T-helper 2 cell treated with Interferon-gamma antibody and Interleukin-4, amounts not matched to agents 5 μg/mL and 100 μg/mL, for 36 hours (primary cell): Measurements from ENCODE around the gene DUSP22.

Experiments used
- DNase-seq: peaks from one replicate; pipeline ENCODE4 v3.0.0; 2021; ENCODE audit warnings: low spot score
- H3K27ac Mint-ChIP-seq: one replicate; pipeline ENCODE4 v1.8.0; 2021; ENCODE audit warnings: mild to moderate bottlenecking, mixed read lengths
- H3K27me3 Mint-ChIP-seq: one replicate; pipeline ENCODE4 v1.8.0; 2021; ENCODE audit warnings: low read depth, mixed read lengths
- H3K36me3 Mint-ChIP-seq: one replicate; pipeline ENCODE4 v1.8.0; 2021; ENCODE audit warnings: low read depth, mixed read lengths
- H3K4me1 Mint-ChIP-seq: one replicate; pipeline ENCODE4 v1.8.0; 2021; ENCODE audit warnings: low read depth, mixed read lengths
- H3K4me3 Mint-ChIP-seq: one replicate; pipeline ENCODE4 v1.8.0; 2022; ENCODE audit warnings: mild to moderate bottlenecking, moderate library complexity, mixed read lengths
- H3K9me3 Mint-ChIP-seq: one replicate; pipeline ENCODE4 v1.8.0; 2021; ENCODE audit warnings: mixed read lengths

Gene DUSP22

DNA sequence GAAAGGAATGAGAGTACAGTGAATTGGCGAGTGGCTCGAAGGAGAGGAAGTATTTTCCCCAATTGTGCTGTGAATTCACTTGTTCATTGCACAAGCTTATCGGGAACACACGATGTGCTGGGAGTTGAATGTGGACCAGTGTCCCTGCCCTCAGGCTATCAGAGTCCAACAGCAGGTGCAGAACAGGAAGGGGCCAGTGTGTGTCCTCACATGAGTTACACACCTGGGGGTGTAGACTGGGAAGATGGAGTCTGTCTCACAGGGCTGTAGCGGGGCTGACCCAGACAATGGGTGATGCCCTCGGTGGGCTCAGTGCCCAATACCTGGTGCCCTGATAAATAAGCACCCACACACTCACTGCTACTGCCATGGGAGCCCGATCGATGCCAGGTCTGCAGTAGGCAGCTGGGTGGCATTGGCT, 14.4 kb downstream of the DUSP22 start:
- no peak overlapping the region for H3K27ac Mint-ChIP-seq
- no peaks in the 10 kb centered on the region for H3K27me3 Mint-ChIP-seq
- H3K9me3 Mint-ChIP-seq = no peaks in the 10 kb centered on the region
- H3K36me3 Mint-ChIP-seq = peaks cover 14% of the 10 kb centered on the region
- DNase-seq = no peak
- H3K4me1 Mint-ChIP-seq = peaks cover 1% of the 10 kb centered on the region
- H3K4me3 Mint-ChIP-seq = no peak overlapping the region

DNA sequence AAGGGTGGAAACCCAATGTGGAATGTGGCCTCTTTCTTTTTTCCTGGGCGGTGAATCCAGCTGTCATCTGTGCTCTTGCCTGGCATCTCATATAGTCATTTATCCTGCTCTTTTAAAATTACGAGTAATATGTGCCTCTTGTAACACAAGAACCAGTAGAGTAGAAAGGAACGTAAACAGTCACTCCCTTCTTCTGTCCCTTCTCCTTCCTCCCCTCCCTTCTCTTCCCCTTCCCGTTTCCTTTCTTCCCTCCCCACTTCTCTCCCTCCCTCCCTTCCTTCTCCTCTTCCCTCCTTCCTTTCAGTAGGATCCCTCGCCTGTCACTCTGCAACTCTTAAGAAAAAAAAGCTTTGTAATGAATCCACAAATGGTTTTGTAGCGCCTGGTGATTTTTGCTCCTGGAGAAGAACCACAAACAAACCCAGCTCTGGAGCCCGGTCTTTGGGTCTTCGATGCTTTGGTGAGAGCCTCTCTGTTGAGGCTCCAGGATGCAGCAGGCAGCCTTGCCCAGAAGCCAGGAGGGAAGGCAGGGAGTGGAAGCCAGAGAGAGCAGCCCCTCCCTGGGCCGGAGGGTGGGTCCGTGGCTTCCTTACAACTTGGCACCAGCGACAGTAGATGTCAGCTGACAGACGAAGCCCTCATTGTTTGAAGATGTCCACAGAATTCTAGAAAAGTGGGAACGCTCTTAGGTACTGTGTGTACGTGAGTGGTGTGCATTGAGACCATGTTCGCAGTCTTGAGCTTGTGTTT, 15.0 kb downstream of the DUSP22 start:
- no peak for DNase-seq
- Mint-ChIP-seq H3K27me3 (no peaks in the 10 kb centered on the region), H3K36me3 (peaks cover 20% of the 10 kb centered on the region), H3K9me3 (no peaks in the 10 kb centered on the region), H3K4me1 (peaks cover 6% of the 10 kb centered on the region), H3K27ac (no peak overlapping the region), H3K4me3 (no peak overlapping the region)

DNA sequence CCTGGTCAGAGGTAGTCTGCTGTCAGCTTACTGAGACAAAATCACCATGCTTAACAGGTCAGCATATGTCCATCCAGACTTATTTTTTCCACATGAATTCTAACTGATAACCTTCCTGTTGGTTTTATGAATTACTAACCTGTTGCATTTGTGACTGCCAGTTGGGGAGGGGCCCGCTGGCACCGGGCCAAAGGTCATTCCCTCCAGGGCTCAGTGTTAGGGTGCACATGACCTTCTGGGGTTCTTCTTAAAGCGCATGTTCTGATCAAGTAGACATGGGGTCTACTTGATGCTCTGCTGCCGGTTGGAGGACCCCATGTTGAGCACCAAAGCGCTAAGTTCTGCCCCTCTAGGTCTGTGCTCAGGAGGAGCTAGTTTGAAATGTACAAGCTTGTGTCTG, 15.6 kb downstream of the DUSP22 start:
- no peak for DNase-seq
- no peaks in the 10 kb centered on the region for H3K27me3 Mint-ChIP-seq
- H3K27ac Mint-ChIP-seq = no peak overlapping the region
- peaks cover 20% of the 10 kb centered on the region for H3K36me3 Mint-ChIP-seq
- H3K9me3 Mint-ChIP-seq = no peaks in the 10 kb centered on the region
- H3K4me3 Mint-ChIP-seq = no peak overlapping the region
- H3K4me1 Mint-ChIP-seq = peaks cover 11% of the 10 kb centered on the region

DNA sequence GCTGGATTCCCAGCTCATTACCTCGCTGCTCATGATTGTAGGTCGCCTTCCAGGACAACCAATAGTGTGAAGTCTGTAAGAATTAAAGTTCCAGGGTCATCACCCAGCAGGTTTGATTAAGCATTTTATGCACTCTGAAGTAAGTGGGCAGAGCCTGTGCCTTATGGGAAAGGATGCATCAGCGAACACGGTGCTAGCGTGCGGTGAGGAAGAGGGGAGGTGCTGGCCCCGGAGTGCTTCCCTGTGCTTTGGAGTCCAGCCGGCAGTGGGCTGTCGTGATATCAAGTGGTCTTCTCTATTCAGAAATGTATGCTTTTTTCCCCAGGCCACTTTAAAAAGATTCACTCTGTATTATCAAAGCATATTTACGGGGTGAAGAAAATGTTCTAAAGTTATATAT, 16.0 kb downstream of the DUSP22 start:
- Mint-ChIP-seq H3K4me1 (peaks cover 15% of the 10 kb centered on the region), H3K9me3 (no peaks in the 10 kb centered on the region), H3K36me3 (peaks cover 20% of the 10 kb centered on the region), H3K27ac (no peak overlapping the region), H3K27me3 (no peaks in the 10 kb centered on the region), H3K4me3 (no peak overlapping the region)
- no peak for DNase-seq

DNA sequence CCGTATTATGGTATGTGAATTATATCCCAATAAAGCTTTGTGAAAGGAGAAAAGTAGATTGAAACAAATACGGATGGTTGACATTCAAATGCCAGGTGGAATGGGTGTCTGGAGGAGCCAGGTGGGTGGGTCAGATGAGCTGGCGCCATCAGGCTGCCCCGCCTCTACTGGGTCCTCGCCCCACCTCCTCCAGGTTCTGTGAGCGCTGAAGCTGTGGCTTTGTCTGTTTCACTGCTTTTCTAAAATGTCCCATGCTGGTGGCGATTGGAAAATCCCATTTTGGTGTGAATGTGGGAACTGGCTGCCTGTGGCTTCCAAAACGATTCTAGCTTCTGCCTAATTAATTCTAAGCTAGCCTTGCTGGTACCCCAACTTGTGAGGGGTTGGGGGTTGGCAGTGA, 16.5 kb downstream of the DUSP22 start:
- no peaks in the 10 kb centered on the region for H3K9me3 Mint-ChIP-seq
- H3K4me1 Mint-ChIP-seq = peaks cover 16% of the 10 kb centered on the region
- H3K4me3 Mint-ChIP-seq = no peak overlapping the region

DNA sequence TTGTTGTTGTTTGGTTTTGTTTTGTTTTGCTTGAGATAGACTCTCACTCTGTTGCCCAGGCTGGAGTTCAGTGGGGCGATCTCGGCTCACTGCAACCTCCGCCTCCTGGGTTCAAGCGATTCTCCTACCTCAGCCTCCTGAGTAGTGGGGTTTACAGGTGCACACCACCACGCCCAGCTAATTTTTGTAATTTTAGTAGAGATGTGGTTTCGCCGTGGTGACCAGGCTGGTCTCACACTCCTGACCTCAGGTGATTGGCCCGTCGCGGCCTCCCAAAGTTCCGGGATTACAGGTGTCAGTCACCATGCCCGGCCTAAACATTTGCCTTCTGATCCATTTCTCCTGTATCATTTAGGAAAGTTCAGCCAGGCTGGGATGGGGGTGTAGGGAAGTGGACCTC, 17.7 kb downstream of the DUSP22 start:
- no peak for DNase-seq
- no peaks in the 10 kb centered on the region for H3K27me3 Mint-ChIP-seq
- peaks cover 13% of the 10 kb centered on the region for H3K36me3 Mint-ChIP-seq
- no peaks in the 10 kb centered on the region for H3K9me3 Mint-ChIP-seq
- no peak overlapping the region for H3K4me3 Mint-ChIP-seq
- peaks cover 16% of the 10 kb centered on the region for H3K4me1 Mint-ChIP-seq
- H3K27ac Mint-ChIP-seq = no peak overlapping the region

More for the DNA sequence above, 16.5 kb downstream of the DUSP22 start:
- no peak for DNase-seq
- Mint-ChIP-seq H3K27ac (no peak overlapping the region), H3K27me3 (no peaks in the 10 kb centered on the region), H3K36me3 (peaks cover 20% of the 10 kb centered on the region)

DNA sequence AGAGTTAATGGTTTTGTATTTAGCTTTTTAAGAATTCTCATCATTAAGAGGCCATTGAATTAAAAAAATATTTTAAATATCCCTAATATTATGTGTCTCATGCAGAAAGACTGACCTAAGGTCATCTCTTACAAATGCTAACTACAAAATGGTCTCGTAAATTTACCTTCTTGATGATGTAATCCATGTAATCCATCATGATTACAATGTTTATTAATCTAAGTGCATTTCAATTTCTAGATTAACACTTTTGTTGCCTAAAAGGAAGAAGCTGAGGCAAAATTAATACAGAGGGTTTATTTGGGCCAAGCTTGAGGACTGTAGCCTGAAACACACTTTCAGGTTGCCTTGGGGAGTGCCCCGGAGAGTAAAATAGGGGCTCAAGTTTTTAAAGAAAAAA, 18.4 kb downstream of the DUSP22 start:
- no peaks in the 10 kb centered on the region for H3K9me3 Mint-ChIP-seq
- no peaks in the 10 kb centered on the region for H3K27me3 Mint-ChIP-seq
- no peak overlapping the region for H3K4me3 Mint-ChIP-seq
- H3K27ac Mint-ChIP-seq = no peak overlapping the region
- peaks cover 19% of the 10 kb centered on the region for H3K4me1 Mint-ChIP-seq
- no peak for DNase-seq
- peaks cover 13% of the 10 kb centered on the region for H3K36me3 Mint-ChIP-seq

DNA sequence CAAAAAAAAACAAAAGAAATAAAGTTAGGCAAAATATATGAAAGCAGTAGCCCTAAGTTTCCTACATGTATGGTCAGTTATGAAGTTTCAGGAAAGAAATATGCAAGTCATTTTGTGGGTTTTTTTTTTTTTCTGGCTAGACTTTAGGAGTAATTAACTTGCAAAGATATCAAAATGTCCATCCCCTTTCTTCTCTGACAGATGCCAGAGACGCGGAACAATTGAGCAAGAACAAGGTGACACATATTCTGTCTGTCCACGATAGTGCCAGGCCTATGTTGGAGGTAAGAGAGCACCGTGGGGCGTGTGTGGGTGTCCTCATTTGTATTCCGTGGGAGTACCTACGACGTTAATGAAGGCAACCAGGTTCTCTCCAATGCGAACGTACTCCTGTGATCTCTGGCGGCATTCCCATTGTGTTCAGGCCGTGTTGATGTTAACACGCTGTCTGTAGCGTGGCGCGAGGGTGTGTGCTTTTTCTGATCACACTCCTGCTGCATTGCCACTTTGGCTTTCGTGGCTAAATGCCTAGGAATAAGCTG, 19.5 kb downstream of the DUSP22 start:
- H3K4me3 Mint-ChIP-seq = no peak overlapping the region
- peaks cover 23% of the 10 kb centered on the region for H3K4me1 Mint-ChIP-seq
- DNase-seq = no peak
- peaks cover 13% of the 10 kb centered on the region for H3K36me3 Mint-ChIP-seq
- no peaks in the 10 kb centered on the region for H3K27me3 Mint-ChIP-seq
- no peak overlapping the region for H3K27ac Mint-ChIP-seq
- no peaks in the 10 kb centered on the region for H3K9me3 Mint-ChIP-seq

DNA sequence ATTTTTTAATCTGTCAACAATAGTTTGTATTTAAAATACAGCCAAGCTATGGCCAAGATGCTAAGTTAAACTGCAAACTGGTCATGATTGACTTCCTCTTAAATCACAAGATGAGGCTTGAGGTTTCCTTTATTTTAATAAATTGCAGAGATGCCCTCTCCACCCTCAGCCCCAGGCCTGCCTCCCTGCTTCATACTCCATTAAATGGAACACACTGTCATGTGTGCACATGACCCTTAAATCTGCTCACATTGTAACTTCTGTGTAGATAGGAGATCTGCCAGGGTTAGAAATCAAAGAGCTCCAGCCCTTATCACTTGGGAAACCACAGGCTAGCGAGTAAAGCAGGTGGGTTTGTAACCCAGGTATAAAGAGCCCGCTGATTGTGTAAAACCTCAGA, 20.8 kb downstream of the DUSP22 start:
- no peak for DNase-seq
- peaks cover 30% of the 10 kb centered on the region for H3K4me1 Mint-ChIP-seq
- H3K27me3 Mint-ChIP-seq = no peaks in the 10 kb centered on the region
- H3K4me3 Mint-ChIP-seq = no peak overlapping the region
- no peaks in the 10 kb centered on the region for H3K9me3 Mint-ChIP-seq
- H3K36me3 Mint-ChIP-seq = peaks cover 12% of the 10 kb centered on the region
- H3K27ac Mint-ChIP-seq = no peak overlapping the region

DNA sequence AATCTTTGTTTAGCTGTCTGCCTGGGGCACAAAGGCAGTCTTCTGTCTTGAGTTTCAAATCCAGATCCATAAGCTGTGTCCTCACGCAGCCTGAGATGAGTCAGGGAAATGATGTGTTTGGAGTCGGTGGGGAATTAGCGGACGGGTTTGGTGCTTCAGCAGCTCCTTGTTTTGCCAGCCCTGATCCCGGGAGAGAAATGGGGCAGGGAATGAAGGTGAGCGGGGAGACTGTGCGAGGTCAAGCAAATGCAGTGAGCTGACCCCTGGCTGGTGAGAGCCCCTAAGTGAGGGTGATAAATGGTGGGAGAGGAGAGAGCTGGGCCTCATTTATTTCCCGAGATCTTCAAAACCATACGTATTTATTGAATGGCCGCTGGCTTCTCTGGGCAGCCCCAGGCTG, 21.6 kb downstream of the DUSP22 start:
- Mint-ChIP-seq H3K27me3 (no peaks in the 10 kb centered on the region), H3K4me1 (peaks cover 33% of the 10 kb centered on the region), H3K27ac (no peak overlapping the region), H3K36me3 (peaks cover 7% of the 10 kb centered on the region), H3K4me3 (no peak overlapping the region), H3K9me3 (no peaks in the 10 kb centered on the region)
- DNase-seq = no peak

DNA sequence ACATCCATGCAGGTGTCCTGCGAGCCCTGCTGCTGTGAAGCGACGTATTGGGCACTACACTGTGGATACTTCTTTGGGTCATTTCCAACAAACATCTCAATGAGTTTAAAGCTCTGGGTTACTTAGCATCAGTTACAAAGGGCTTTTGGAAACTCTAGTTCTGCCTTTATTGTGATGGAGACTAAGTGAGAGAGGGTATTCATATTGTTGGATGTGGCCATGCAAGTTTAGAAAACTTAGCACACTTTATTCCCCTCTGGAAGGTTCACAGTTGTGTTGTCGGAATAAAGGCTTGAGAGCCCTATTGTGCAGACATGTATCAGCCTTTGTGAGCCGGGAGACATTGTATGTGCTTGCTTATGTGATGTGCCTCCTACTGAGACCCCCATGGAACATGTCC, 22.1 kb downstream of the DUSP22 start:
- Mint-ChIP-seq H3K4me3 (no peak overlapping the region), H3K4me1 (peaks cover 37% of the 10 kb centered on the region), H3K9me3 (no peaks in the 10 kb centered on the region), H3K27me3 (no peaks in the 10 kb centered on the region), H3K36me3 (peaks cover 9% of the 10 kb centered on the region), H3K27ac (no peak overlapping the region)
- no peak for DNase-seq

DNA sequence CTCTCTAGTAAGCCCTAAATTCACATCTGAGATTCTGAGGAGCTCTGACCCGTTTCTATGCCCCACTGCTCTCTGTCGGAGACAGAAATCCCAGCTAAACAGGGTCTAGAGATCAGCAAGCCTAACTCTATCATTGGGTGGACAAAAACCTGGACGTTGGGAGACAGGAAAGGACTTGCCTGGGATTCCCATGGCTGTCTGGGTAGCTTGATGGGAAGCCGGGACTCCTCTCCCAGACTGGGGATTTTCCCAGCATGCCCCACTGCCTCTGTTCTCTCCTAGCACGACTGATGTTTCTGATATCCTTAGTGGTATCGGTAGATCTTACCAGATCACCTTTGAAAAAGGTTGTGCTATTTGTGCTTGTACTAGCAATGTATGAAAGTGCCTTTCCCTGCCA, 22.9 kb downstream of the DUSP22 start:
- peaks cover 44% of the 10 kb centered on the region for H3K4me1 Mint-ChIP-seq
- no peak overlapping the region for H3K4me3 Mint-ChIP-seq
- DNase-seq = no peak
- no peaks in the 10 kb centered on the region for H3K27me3 Mint-ChIP-seq
- no peak overlapping the region for H3K27ac Mint-ChIP-seq
- no peaks in the 10 kb centered on the region for H3K9me3 Mint-ChIP-seq
- peaks cover 9% of the 10 kb centered on the region for H3K36me3 Mint-ChIP-seq

DNA sequence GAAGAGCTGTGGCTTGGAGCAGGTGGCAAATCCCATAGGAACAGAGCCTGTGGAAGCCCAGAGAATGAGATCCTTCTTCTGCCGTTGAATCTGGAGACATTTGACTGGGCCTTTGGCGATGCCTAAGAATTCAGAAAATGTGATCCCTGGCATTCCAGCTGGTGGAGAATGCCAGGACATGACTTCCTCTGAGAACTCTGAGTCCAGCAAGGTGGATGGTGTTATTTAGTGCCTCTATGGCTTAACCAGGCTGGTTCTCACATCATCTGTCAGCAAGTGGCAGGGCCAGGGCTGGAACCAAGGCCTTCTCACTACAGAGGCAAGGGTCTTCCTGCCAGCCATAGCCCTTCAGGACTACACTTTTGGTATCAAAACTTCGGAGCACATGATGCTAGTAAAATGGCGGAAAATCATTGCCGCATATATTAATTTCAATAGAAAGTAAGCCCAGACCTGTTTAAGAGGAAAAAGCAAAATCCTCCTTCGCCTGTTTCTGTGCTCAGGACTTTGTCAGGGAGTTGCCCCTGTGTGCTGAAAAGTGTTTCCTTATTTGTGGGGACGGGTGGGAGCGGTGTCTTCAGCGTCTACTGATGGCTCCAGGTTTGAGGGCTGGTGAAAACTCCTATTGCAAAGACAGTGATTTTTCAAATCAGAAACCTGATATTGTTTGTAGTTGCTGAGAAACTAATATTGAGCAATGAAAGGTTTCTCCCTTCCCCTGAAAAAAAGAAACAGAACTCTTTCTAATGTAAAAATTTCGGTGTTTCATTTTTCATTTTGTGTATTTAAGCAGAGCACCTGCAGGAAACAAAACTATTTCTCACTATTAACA, 23.9 kb downstream of the DUSP22 start:
- Mint-ChIP-seq H3K27me3 (no peaks in the 10 kb centered on the region), H3K9me3 (no peaks in the 10 kb centered on the region), H3K4me3 (no peak overlapping the region), H3K4me1 (peaks cover 44% of the 10 kb centered on the region), H3K36me3 (peaks cover 9% of the 10 kb centered on the region), H3K27ac (no peak overlapping the region)
- no peak for DNase-seq

DNA sequence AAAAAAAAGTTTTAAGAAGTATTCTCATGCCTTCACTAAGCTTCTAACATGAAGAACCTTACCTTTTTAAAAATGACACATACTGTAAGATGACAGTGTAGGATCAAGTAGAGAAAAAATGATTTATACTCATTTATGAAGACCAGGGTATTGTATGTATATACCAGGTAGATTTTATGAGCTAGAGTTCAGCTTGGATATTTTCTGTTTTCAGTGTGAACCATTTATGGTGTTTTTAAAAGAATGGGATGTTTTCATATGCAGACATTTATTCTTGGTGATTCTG, 24.4 kb downstream of the DUSP22 start:
- Mint-ChIP-seq H3K9me3 (no peaks in the 10 kb centered on the region), H3K27ac (no peak overlapping the region), H3K36me3 (peaks cover 8% of the 10 kb centered on the region), H3K4me1 (peaks cover 44% of the 10 kb centered on the region), H3K27me3 (no peaks in the 10 kb centered on the region), H3K4me3 (no peak overlapping the region)
- no peak for DNase-seq
